ENCODE measurements around the gene PRELID3B. TPM values are rescaled to one million over a fixed set of nuclear protein-coding genes. Genes with fewer than 3 reads are reported as not detected.
A peak's percentile ranks its signal among the peaks of the same experiment; 100 is the strongest.

Gene PRELID3B
- total and polyA plus RNA-seq, 2 of the 13 experiments (the other 11 are each of a cell fraction or from before 2014, with no cell fraction given) = 23.3 to 42.6 TPM

DNA sequence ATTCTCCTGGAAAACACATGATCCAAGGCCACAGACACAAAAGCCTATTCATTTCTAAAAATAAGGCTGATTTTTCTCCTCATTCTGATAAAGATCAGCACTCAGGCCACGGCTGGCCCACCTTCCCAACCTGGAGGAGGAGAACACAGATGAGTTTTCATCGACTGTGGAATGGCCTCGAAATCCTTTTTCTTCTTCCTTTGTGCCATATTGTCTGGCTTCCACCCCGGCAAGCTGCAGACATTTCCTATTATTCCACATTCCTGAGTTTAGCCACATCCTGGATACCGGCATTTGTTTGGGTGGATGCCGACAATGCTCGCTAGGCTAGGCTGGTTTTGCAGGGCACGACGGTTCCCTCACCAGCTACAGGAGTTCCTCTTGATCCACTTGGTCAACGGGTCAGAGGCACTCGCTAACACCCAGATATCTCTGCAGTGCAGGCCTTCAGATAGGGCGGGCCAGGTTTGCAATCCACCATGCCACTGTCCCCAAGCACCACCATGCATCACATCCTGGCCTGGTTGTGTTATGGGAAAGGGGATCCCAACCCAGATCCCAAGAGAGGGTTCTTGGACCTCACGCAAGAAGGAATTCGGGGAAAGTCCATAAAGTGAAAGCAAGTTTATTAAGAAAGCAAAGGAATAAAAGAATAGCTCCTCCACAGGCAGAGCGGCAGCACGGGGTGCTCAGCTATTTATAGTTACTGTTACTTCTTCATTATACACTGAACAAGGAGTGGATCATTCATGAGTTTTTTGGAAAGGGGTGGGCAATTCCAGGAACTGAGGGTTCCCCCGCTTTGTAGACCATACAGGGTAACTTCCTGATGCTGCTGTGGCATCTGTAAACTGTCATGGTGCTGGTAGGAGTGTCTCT lies 31.4 kb downstream of the PRELID3B start (continued):
- TF ChIP-seq, protein P1, sequence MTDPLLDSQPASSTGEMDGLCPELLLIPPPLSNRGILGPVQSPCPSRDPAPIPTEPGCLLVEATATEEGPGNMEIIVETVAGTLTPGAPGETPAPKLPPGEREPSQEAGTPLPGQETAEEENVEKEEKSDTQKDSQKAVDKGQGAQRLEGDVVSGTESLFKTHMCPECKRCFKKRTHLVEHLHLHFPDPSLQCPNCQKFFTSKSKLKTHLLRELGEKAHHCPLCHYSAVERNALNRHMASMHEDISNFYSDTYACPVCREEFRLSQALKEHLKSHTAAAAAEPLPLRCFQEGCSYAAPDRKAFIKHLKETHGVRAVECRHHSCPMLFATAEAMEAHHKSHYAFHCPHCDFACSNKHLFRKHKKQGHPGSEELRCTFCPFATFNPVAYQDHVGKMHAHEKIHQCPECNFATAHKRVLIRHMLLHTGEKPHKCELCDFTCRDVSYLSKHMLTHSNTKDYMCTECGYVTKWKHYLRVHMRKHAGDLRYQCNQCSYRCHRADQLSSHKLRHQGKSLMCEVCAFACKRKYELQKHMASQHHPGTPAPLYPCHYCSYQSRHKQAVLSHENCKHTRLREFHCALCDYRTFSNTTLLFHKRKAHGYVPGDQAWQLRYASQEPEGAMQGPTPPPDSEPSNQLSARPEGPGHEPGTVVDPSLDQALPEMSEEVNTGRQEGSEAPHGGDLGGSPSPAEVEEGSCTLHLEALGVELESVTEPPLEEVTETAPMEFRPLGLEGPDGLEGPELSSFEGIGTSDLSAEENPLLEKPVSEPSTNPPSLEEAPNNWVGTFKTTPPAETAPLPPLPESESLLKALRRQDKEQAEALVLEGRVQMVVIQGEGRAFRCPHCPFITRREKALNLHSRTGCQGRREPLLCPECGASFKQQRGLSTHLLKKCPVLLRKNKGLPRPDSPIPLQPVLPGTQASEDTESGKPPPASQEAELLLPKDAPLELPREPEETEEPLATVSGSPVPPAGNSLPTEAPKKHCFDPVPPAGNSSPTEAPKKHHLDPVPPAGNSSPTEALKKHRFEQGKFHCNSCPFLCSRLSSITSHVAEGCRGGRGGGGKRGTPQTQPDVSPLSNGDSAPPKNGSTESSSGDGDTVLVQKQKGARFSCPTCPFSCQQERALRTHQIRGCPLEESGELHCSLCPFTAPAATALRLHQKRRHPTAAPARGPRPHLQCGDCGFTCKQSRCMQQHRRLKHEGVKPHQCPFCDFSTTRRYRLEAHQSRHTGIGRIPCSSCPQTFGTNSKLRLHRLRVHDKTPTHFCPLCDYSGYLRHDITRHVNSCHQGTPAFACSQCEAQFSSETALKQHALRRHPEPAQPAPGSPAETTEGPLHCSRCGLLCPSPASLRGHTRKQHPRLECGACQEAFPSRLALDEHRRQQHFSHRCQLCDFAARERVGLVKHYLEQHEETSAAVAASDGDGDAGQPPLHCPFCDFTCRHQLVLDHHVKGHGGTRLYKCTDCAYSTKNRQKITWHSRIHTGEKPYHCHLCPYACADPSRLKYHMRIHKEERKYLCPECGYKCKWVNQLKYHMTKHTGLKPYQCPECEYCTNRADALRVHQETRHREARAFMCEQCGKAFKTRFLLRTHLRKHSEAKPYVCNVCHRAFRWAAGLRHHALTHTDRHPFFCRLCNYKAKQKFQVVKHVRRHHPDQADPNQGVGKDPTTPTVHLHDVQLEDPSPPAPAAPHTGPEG (CRISPR knock-in tag; IDR thresholded peaks at IDR 0.05) = no peak
- TF ChIP-seq ZNF891 (CRISPR knock-in tag; IDR thresholded peaks at IDR 0.05) = no peak
- TF ChIP-seq ZC3H4 (CRISPR knock-in tag; IDR thresholded peaks at IDR 0.05; ENCODE audit: borderline replicate concordance) = no peak
- TF ChIP-seq, protein P2, sequence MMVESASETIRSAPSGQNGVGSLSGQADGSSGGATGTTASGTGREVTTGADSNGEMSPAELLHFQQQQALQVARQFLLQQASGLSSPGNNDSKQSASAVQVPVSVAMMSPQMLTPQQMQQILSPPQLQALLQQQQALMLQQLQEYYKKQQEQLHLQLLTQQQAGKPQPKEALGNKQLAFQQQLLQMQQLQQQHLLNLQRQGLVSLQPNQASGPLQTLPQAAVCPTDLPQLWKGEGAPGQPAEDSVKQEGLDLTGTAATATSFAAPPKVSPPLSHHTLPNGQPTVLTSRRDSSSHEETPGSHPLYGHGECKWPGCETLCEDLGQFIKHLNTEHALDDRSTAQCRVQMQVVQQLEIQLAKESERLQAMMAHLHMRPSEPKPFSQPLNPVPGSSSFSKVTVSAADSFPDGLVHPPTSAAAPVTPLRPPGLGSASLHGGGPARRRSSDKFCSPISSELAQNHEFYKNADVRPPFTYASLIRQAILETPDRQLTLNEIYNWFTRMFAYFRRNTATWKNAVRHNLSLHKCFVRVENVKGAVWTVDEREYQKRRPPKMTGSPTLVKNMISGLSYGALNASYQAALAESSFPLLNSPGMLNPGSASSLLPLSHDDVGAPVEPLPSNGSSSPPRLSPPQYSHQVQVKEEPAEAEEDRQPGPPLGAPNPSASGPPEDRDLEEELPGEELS (CRISPR knock-in tag; IDR thresholded peaks at IDR 0.05) = no peak; the same call in 1 of the 2 replicates
- TF ChIP-seq, protein P3, sequence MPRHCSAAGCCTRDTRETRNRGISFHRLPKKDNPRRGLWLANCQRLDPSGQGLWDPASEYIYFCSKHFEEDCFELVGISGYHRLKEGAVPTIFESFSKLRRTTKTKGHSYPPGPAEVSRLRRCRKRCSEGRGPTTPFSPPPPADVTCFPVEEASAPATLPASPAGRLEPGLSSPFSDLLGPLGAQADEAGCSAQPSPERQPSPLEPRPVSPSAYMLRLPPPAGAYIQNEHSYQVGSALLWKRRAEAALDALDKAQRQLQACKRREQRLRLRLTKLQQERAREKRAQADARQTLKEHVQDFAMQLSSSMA (CRISPR knock-in tag; IDR thresholded peaks at IDR 0.05) = no peak
- no peak for TF ChIP-seq POLR2G (IDR thresholded peaks at IDR 0.05; ENCODE audit: low read depth, low read length)
- no peak for TF ChIP-seq JUNB (CRISPR knock-in tag; IDR thresholded peaks at IDR 0.05; ENCODE audit: borderline replicate concordance)
- no peak for TF ChIP-seq ZNF549 (CRISPR knock-in tag; IDR thresholded peaks at IDR 0.05)
- TF ChIP-seq, protein P4, sequence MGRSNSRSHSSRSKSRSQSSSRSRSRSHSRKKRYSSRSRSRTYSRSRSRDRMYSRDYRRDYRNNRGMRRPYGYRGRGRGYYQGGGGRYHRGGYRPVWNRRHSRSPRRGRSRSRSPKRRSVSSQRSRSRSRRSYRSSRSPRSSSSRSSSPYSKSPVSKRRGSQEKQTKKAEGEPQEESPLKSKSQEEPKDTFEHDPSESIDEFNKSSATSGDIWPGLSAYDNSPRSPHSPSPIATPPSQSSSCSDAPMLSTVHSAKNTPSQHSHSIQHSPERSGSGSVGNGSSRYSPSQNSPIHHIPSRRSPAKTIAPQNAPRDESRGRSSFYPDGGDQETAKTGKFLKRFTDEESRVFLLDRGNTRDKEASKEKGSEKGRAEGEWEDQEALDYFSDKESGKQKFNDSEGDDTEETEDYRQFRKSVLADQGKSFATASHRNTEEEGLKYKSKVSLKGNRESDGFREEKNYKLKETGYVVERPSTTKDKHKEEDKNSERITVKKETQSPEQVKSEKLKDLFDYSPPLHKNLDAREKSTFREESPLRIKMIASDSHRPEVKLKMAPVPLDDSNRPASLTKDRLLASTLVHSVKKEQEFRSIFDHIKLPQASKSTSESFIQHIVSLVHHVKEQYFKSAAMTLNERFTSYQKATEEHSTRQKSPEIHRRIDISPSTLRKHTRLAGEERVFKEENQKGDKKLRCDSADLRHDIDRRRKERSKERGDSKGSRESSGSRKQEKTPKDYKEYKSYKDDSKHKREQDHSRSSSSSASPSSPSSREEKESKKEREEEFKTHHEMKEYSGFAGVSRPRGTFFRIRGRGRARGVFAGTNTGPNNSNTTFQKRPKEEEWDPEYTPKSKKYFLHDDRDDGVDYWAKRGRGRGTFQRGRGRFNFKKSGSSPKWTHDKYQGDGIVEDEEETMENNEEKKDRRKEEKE (IDR thresholded peaks at IDR 0.05) = no peak
- 0 out of 2 replicates have a peak, but pooled peaks have one; percentile 51 for TF ChIP-seq KAT7 (CRISPR knock-in tag; IDR thresholded peaks at IDR 0.05; ENCODE audit: borderline replicate concordance)
- no peak for TF ChIP-seq GABPB1 (CRISPR knock-in tag; IDR thresholded peaks at IDR 0.05)
- TF ChIP-seq RNF2 (conservative IDR thresholded peaks at IDR 0.05; ENCODE audit: low read depth) = no peak
- TF ChIP-seq ZFAT (CRISPR knock-in tag; conservative IDR thresholded peaks at IDR 0.05) = no peak
- no peak for TF ChIP-seq CC2D1A (CRISPR knock-in tag; IDR thresholded peaks at IDR 0.05)
- TF ChIP-seq, protein P5, sequence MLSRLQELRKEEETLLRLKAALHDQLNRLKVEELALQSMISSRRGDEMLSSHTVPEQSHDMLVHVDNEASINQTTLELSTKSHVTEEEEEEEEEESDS (CRISPR knock-in tag; IDR thresholded peaks at IDR 0.05; ENCODE audit: borderline replicate concordance) = no peak
- TF ChIP-seq ZNF138 (CRISPR knock-in tag; IDR thresholded peaks at IDR 0.05; ENCODE audit: low read depth) = 0 out of 2 replicates have a peak, but pooled peaks have one; percentile 61
- no peak for TF ChIP-seq ZNF101 (CRISPR knock-in tag; IDR thresholded peaks at IDR 0.05; ENCODE audit: borderline replicate concordance, low read depth)

All from HepG2 (cell line).